ENCODE measurements around the gene RIOK1. TPM values are rescaled to one million over a fixed set of nuclear protein-coding genes. Genes with fewer than 3 reads are reported as not detected.
"Not testable (repeated sequence)": the region's sequence is repeated elsewhere in the genome, so short reads cannot be mapped to it uniquely, and the experiment has no call there.

Gene RIOK1
- total RNA-seq, 1 donor from 2014 or later = 4.9 TPM

DNA sequence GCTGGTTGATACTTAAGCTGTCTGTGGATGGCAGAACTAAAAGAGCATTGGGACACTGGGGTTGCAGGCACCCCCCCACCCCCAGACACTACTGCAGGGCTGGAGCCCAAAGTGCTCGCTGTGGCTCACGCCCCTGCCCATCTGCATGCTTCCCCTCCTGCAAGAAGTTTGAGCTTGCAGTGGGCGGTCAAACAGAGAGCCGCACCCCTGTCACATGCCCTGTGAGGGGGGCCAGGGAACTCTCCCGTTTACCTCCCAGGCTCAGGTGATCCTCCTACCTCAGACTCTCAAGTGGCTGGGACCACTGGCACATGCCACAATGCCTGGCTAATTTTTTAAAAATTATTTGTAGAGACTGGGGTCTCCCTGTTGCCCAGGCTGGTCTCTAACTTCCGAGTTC is 63.3 kb downstream of the RIOK1 start:
- no peaks in the 10 kb centered on the region for H3K4me1 ChIP-seq
- no peaks in the 10 kb centered on the region for H3K36me3 ChIP-seq
- intact Hi-C loops (cut with DNase I) = no loop called here
- H3K27me3 ChIP-seq = no peaks in the 10 kb centered on the region
- TF ChIP-seq, protein P1, sequence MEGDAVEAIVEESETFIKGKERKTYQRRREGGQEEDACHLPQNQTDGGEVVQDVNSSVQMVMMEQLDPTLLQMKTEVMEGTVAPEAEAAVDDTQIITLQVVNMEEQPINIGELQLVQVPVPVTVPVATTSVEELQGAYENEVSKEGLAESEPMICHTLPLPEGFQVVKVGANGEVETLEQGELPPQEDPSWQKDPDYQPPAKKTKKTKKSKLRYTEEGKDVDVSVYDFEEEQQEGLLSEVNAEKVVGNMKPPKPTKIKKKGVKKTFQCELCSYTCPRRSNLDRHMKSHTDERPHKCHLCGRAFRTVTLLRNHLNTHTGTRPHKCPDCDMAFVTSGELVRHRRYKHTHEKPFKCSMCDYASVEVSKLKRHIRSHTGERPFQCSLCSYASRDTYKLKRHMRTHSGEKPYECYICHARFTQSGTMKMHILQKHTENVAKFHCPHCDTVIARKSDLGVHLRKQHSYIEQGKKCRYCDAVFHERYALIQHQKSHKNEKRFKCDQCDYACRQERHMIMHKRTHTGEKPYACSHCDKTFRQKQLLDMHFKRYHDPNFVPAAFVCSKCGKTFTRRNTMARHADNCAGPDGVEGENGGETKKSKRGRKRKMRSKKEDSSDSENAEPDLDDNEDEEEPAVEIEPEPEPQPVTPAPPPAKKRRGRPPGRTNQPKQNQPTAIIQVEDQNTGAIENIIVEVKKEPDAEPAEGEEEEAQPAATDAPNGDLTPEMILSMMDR (IDR thresholded peaks at IDR 0.05) = no peak
- H3K4me3 ChIP-seq = no peak overlapping the region
- no peak overlapping the region for H3K27ac ChIP-seq
- no peak for DNase-seq (ENCODE audit: low spot score in 2 of 2)
- H3K9me3 ChIP-seq = no peaks in the 10 kb centered on the region

DNA sequence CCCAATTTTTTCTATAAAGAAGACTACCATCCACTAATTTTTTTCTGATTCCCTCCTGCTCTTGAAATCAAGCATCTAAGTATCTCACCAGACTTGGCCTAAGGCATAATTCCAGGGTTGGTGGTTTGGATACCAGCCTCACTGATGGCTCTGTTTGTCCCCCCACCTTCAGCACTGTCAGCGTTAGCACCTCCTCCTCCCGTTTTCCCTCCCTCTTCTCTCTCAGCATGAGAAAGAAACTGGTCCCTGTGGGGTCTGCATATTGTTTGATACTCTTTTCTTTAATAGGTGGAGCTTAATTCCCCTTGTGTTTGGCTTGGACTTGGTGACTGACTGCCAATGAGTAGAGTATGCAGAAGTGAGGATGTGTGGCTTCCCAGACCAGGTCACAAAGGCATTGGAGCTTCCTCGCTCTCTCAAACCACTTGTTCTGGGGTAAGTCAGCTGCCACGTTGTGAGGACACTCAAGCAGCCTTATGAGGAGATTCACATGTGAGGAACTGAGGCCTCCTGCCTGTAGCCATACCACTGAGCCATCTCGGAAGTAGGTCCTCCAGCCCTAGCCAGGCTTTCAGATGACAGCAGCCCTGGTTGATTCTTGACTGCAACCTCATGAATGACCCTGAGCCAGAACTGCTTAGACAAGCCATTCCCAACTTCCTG is 65.2 kb downstream of the RIOK1 start:
- TF ChIP-seq, protein P1 (IDR thresholded peaks at IDR 0.05) = no peak
- H3K9me3 ChIP-seq = no peaks in the 10 kb centered on the region

DNA sequence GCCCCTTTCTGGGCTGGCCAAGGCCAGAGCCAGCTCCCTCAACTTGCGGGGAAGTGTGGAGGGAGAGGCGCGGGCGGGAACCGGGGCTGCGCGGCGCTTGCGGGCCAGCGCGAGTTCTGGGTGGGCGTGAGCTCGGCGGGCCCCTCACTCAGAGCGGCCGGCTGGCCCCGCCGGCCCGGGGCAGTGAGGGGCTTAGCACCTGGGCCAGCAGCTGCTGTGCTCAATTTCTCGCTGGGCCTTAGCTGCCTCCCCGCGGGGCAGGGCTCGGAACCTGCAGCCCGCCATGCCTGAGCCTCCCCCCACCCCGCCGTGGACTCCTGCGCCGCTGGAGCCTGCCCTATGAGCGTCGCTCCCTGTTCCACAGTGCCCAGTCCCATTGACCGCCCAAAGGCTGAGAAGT is 66.7 kb downstream of the RIOK1 start:
- H3K4me3 ChIP-seq; intact Hi-C loops (cut with DNase I); H3K27ac ChIP-seq; DNase-seq (ENCODE audit: low spot score in 2 of 2); H3K9me3 ChIP-seq; H3K36me3 ChIP-seq; H3K27me3 ChIP-seq; H3K4me1 ChIP-seq: not testable (repeated sequence)

More for the DNA sequence above, 65.2 kb downstream of the RIOK1 start:
- H3K27ac ChIP-seq = no peak overlapping the region
- no peak for DNase-seq (ENCODE audit: low spot score in 2 of 2)
- intact Hi-C loops (cut with DNase I) = no loop called here
- H3K4me3 ChIP-seq = no peak overlapping the region
- no peaks in the 10 kb centered on the region for H3K36me3 ChIP-seq
- no peaks in the 10 kb centered on the region for H3K27me3 ChIP-seq
- no peaks in the 10 kb centered on the region for H3K4me1 ChIP-seq

DNA sequence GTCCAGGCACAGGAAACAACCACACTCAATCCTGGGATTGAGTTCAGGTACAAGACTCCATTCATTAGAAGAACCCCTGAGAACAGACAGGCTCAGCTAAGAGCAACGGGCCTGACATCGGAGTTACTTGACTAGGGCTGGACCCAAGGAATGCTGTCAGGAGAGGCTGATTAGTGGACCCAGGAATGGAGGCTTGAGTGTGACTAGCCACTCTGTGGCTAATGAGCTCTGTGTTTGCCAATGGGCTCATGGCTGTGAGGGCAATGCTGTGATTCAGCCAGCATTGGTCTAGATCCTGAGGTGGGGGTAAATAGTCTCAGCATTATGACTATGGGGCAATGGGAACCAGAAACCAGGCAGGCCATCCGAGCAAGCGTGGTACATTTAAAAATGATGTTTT is 71.8 kb downstream of the RIOK1 start:
- Histone ChIP-seq H3K4me3 (no peak overlapping the region), H3K27ac (no peak overlapping the region), H3K4me1 (no peaks in the 10 kb centered on the region), H3K9me3 (no peaks in the 10 kb centered on the region), H3K27me3 (no peaks in the 10 kb centered on the region), H3K36me3 (no peaks in the 10 kb centered on the region)
- TF ChIP-seq, protein P1 (IDR thresholded peaks at IDR 0.05) = no peak
- intact Hi-C loops (cut with DNase I) = no loop called here
- DNase-seq (ENCODE audit: low spot score in 2 of 2) = no peak

DNA sequence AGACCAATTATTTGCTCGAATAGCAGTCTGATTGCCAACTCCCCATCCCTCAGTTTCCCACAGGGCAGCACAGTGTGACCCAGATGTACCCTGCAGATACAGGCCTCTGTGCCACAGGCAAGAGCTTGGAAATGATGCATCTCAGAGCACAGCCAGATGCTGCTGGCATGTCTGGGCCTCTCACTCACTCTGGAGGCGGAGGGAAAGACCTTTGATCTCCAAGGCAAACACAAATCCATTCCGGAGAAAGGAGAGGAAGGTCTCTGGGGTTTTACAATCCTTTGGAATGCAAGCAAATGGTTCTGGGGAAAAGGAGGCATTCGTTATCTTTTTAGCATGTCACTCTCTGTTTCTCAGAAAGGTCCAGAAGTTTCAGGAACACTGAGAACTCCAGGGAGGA is 74.2 kb downstream of the RIOK1 start:
- intact Hi-C loops (cut with DNase I) = no loop called here
- no peaks in the 10 kb centered on the region for H3K36me3 ChIP-seq
- no peak overlapping the region for H3K4me3 ChIP-seq
- no peaks in the 10 kb centered on the region for H3K9me3 ChIP-seq
- TF ChIP-seq, protein P1 (IDR thresholded peaks at IDR 0.05) = no peak
- no peak overlapping the region for H3K27ac ChIP-seq
- no peaks in the 10 kb centered on the region for H3K27me3 ChIP-seq
- no peak for DNase-seq (ENCODE audit: low spot score in 2 of 2)
- H3K4me1 ChIP-seq = no peaks in the 10 kb centered on the region

DNA sequence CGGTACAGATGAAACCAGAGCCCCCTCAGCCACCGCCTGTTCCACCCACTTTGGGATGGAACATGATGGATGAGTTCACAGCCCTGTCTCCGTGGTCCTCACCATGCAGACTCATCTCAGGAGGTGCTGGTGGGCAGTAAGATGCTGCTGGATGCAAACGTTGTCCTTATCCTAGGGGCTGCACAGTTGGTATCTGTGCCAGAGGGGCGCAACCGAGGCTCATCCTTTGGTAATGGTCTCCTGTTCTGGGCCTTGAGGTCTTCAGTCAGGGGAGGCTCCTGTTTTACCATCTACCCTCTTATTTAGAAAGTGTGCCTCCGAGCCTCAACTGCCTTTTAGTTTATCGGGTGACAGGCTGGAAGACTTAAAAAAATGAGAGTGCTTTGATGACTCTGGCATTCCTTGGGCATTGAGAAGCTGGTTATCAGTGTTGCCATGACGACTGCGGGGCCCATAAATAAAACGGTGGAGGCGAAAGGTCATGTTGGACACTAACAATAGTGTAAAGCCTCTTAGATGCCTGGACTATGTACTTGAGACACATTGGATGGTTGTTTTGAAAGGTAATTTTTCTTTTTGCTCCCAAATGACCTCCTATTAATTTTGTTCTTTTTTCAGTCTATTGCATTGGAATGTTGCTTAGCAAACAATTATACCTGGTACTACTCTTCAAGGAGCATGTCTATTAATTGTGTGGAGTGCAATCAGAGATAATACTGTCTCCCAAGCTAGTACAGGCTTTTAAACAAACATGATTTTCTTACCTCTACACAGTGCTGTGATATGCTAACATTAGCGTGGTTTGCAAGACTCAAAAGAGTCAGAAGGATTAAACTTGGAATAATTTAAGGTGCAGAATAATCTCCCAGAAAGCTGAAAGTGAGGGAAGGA is 77.6 kb downstream of the RIOK1 start:
- intact Hi-C loops (cut with DNase I) = no loop called here
- DNase-seq (ENCODE audit: low spot score in 2 of 2) = no peak

More for the DNA sequence above, 77.6 kb downstream of the RIOK1 start:
- Histone ChIP-seq H3K36me3 (no peaks in the 10 kb centered on the region), H3K27ac (no peak overlapping the region), H3K27me3 (no peaks in the 10 kb centered on the region), H3K4me1 (no peaks in the 10 kb centered on the region), H3K4me3 (no peak overlapping the region), H3K9me3 (no peaks in the 10 kb centered on the region)
- TF ChIP-seq, protein P1 (IDR thresholded peaks at IDR 0.05) = no peak
